Ovary (tissue), 3 donors: Measurements from ENCODE around the gene ARHGEF28.

Source experiments
- CTCF ChIP-seq, 3 donors: fragments of 450-650 bp in 2 of 3; fragments of 200-600 bp in 1 of 3; IDR thresholded peaks; one replicate each; pipeline versions ENCODE4 v1.5.1 to v1.8.0; 2016 to 2022; ENCODE audit warnings: antibody characterized with exemption in 3 of 3, mild to moderate bottlenecking in 1 of 3
- EP300 ChIP-seq: sonication (generic); formaldehyde crosslinking; IDR thresholded peaks from one replicate; pipeline ENCODE4 v1.6.1; 2017; ENCODE audit warnings: antibody characterized with exemption
- POLR2A ChIP-seq: fragments of 450-650 bp; IDR thresholded peaks from one replicate; pipeline ENCODE4 v1.6.1; 2017; ENCODE audit warnings: antibody characterized with exemption, mild to moderate bottlenecking, moderate library complexity
- donor health status: DM: no; HTN: no; CAD: no.

DNA sequence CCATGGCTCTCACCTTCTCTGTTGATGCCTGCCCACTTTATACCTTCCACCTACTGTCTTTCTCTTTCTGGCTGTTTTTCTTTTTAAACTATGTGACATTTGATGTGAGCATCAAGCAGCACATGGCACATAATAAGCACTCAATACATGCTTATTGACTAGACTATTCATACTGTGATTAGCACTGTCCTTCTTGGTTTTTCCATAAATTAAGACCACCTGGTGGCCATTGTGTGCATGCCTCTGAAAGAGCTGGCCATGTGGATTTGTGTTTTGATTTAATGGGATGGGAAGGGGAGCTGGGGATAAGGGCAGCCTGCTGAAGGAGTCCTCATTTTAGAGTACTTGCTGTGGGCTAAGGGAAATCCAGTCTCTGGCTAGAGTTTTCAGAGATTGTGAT lies 79.4 kb downstream of the ARHGEF28 start:
- no peak for TF ChIP-seq CTCF (IDR thresholded peaks at IDR 0.05)
- no peak for TF ChIP-seq EP300
- no peak for TF ChIP-seq POLR2A
